D721Med (cell line): Measurements from ENCODE around the gene RAB6B.

Source experiments
- DNase-seq: peaks from one replicate; pipeline ENCODE4 v3.0.0; 2011; ENCODE audit warnings: low spot score; ENCODE audit not compliant: insufficient read length
- FAIRE-seq: peaks from 2 replicates; lab custom pipeline; 2011; peaks lifted over from hg19 to GRCh38; lab: Jason Lieb, UNC
- CTCF ChIP-seq: IDR thresholded peaks from 2 replicates; pipeline ENCODE4 v1.5.1; 2012; ENCODE audit warnings: mild to moderate bottlenecking, control low read depth; ENCODE audit not compliant: insufficient read depth; ENCODE audit errors: missing control alignments

The RAB6B gene

DNA sequence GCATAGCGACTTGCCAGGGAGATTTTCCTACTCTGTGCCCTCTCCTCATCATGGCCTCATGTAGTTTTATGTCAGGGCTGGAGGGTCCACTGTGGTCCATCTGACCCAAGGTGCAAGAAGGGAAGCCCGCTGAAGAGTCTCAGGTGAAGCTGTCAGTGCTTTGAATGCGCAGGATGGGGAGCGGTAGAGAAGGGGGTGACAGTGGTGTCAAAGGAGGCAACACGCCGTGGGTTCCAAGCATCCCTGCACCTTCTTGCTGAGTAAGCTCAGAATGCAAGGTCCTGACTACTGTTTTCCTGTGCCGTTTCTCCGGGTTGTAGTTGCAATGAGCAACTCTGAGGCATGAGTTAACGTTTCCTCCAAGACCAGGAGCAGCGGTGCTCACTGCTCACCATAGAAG, 44.9 kb upstream of the RAB6B start:
- FAIRE-seq (no peak), DNase-seq (no peak)
- TF ChIP-seq CTCF, result no peak

DNA sequence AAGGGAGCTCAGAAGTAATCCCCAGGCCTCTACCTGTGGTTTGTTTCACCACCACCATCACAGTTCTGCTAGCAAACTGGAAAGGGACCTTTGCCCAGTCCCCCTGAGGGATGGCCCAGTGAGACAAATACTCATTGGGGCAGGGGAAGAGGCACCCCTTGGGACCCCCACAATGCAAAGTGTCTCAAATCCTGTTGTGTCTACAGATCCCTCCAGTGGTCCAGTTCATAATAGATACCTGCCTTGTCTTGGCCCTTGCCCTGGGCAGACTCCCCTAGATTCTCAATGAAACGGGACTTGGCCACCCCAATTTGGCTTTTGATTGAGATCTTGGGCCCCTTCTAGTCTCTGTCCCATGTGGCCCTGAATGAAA, 43.8 kb upstream of the RAB6B start:
- FAIRE-seq (no peak), DNase-seq (no peak)
- no peak for TF ChIP-seq CTCF

GRCh38 chr3:133938770-133939462, 43.2 kb upstream of the RAB6B start:
- peak; percentile 22 for TF ChIP-seq CTCF
- no peak for DNase-seq
- no peak for FAIRE-seq

DNA sequence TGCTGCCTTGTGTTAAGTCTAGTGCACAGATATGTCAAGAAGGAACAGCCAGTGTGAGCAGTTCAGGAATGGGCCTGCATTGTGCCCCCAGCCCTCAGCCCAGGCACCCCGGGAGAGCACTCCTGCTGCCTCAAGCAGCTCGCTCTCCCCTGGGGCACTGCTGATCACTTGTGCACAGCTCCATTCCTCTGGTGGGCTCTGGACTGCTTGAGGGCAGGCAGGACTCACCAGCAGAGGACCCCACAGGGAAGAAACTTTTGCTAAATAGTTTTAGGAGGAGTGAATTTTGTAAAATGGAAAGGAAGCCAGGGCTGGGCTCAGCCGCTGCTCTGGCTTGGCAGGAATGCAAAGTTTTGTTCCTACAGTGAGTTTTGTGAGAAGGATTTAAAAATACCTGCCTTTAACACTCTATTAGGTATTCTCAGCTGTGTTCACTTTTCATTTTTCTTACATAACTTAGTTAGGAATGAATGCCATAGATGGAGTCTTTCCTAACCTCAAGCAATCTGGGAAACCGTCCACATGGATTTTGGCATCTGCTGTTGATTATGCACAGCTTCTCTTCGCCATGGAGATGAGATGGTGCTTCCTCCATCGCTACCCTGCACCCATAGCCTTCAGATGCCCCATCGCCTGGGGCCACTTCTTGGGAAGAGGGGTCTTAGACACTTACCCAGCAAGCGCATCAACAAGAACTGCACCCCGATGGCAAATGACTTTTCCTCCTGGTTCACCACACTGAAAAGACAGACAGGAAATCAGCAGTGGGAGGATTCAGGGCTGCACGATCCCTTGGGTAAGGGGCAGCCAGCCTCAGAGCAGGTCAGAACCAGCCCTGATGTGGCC, 42.3 kb upstream of the RAB6B start:
- FAIRE-seq (no peak), DNase-seq (no peak)
- no peak for TF ChIP-seq CTCF

DNA sequence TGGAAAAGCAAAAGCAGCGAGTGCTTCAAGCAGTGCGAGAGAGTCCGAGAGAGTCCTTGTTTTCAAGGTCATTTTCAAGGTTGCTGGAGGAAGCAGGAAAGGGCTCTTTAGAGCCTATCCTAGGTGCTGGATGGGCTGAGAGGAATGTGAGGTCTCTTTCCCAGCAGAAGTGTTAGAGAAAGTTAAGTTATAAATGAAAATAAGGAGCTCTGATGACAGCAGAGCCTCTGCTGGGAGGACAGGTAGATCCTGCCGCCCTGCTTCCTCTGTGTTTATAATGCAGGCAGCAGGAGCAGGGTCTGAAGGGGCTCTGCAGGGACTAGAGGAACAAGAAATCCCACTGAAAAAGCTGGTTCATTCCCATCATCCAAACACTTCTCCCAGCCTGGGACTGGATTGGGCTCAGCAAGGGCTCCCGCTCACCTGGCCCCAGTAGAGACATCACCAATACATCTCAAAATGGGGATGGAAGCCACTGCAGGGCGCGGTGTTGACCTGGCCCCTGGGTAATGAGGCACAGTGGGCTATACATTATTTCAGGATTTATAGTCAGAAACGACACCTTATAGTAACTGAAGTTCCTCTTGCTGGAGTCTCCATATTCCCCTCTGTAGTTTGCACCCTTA, 41.5 kb upstream of the RAB6B start:
- DNase-seq (no peak), FAIRE-seq (no peak)
- no peak for TF ChIP-seq CTCF

- DNase-seq (no peak), FAIRE-seq (no peak)
- TF ChIP-seq CTCF, result no peak
Measured at GRCh38 chr3:133935843-133936769, 40.4 kb upstream of the RAB6B start.
